B cell (primary cell): Measurements from ENCODE around the gene KYNU.

Source experiments
- EZH2 ChIP-seq: IDR thresholded peaks from 2 replicates; pipeline ENCODE4 v1.6.1; 2012; ENCODE audit warnings: borderline replicate concordance, low read depth, mild to moderate bottlenecking, moderate library complexity, low read length; ENCODE audit not compliant: insufficient read depth, poor library complexity, severe bottlenecking
- TF ChIP-seq, protein P1 (sequence below): fragments of 200-600 bp; IDR thresholded peaks from one replicate; pipeline ENCODE4 v1.8.0; 2022; ENCODE audit warnings: antibody characterized with exemption, mild to moderate bottlenecking

DNA sequence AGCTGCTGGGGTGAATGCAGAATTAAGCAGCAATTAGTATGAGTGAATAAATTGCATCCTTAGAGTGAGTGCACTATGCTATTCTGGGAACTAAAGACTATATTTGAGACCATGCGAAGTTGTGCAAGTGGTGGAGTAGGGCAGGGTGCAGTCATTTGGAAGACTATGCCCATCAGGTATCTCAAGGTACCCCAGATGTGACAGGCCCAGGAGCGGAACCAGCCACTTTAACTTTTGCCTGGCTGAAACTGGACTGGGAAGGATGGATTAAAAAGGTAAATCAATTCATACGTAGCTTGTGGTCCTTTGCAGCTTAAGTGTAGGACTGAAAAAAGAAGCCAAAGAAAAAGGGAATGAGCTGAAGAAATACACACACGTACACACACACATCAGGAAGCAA, 1.7 kb downstream of the KYNU start:
- TF ChIP-seq, protein P1, sequence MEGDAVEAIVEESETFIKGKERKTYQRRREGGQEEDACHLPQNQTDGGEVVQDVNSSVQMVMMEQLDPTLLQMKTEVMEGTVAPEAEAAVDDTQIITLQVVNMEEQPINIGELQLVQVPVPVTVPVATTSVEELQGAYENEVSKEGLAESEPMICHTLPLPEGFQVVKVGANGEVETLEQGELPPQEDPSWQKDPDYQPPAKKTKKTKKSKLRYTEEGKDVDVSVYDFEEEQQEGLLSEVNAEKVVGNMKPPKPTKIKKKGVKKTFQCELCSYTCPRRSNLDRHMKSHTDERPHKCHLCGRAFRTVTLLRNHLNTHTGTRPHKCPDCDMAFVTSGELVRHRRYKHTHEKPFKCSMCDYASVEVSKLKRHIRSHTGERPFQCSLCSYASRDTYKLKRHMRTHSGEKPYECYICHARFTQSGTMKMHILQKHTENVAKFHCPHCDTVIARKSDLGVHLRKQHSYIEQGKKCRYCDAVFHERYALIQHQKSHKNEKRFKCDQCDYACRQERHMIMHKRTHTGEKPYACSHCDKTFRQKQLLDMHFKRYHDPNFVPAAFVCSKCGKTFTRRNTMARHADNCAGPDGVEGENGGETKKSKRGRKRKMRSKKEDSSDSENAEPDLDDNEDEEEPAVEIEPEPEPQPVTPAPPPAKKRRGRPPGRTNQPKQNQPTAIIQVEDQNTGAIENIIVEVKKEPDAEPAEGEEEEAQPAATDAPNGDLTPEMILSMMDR: no peak
- no peak for TF ChIP-seq EZH2
